Measurements from ENCODE around the gene CRACR2B.

Gene CRACR2B

GRCh38 chr11:808427-809286 is 19.1 kb upstream of the CRACR2B start:
- Histone ChIP-seq H3K4me3 (ENCODE audit: low read depth, low read length) (peak overlapping the region; percentile 81), H3K36me3 (peaks cover 28% of the 10 kb centered on the region)
- no peak for DNase-seq

GRCh38 chr11:809287-810039 is 18.3 kb upstream of the CRACR2B start, which contains the start of gene RPLP2:
TSS of gene RPLP2 (plus strand) at chr11:809967. CDS start at chr11:810235, 268 bp downstream.
- Histone ChIP-seq H3K4me1 (peaks cover 5% of the 10 kb centered on the region), H3K4me3 (ENCODE audit: low read depth, low read length) (peak within 1 kb of the TSS; percentile 81), H3K9me3 (no peaks in the 10 kb centered on the region), H3K27me3 (no peaks in the 10 kb centered on the region), H3K36me3 (peaks cover 29% of the 10 kb centered on the region)
- TF ChIP-seq CTCF (IDR thresholded peaks at IDR 0.05; ENCODE audit: low read depth, low read length): no peak
- peak; percentile 92 for DNase-seq

More at GRCh38 chr11:808427-809286, 19.1 kb upstream of the CRACR2B start:
- TF ChIP-seq CTCF (IDR thresholded peaks at IDR 0.05; ENCODE audit: low read depth, low read length): no peak
- Histone ChIP-seq H3K9me3 (no peaks in the 10 kb centered on the region), H3K4me1 (peaks cover 6% of the 10 kb centered on the region), H3K27me3 (no peaks in the 10 kb centered on the region)

- no peak for TF ChIP-seq CTCF (IDR thresholded peaks at IDR 0.05; ENCODE audit: low read depth, low read length)
- peaks cover 2% of the 10 kb centered on the region; the same call in 1 of the 2 replicates for H3K4me1 ChIP-seq
These were observed 17.6 kb upstream of the CRACR2B start for GRCh38 chr11:810040-810567.

GRCh38 chr11:811446-812245 is 16.1 kb upstream of the CRACR2B start:
- H3K4me1 ChIP-seq: peaks cover 2% of the 10 kb centered on the region; the same call in 1 of the 2 replicates
- no peak for TF ChIP-seq CTCF (IDR thresholded peaks at IDR 0.05; ENCODE audit: low read depth, low read length)
- H3K4me3 ChIP-seq (ENCODE audit: low read depth, low read length): peak overlapping the region; percentile 81
- no peaks in the 10 kb centered on the region for H3K9me3 ChIP-seq
- no peak for DNase-seq
- peaks cover 29% of the 10 kb centered on the region for H3K36me3 ChIP-seq
- H3K27me3 ChIP-seq: no peaks in the 10 kb centered on the region

More at GRCh38 chr11:810040-810567, 17.6 kb upstream of the CRACR2B start:
- Histone ChIP-seq H3K27me3 (no peaks in the 10 kb centered on the region), H3K36me3 (peaks cover 29% of the 10 kb centered on the region), H3K9me3 (no peaks in the 10 kb centered on the region), H3K4me3 (ENCODE audit: low read depth, low read length) (peak overlapping the region; percentile 81)
- no peak for DNase-seq

GRCh38 chr11:812390-812789 is 15.3 kb upstream of the CRACR2B start:
- TF ChIP-seq CTCF (IDR thresholded peaks at IDR 0.05; ENCODE audit: low read depth, low read length): no peak

More at GRCh38 chr11:812390-812789, 15.3 kb upstream of the CRACR2B start:
- Histone ChIP-seq H3K4me3 (ENCODE audit: low read depth, low read length) (no peak overlapping the region), H3K36me3 (peaks cover 29% of the 10 kb centered on the region), H3K27me3 (no peaks in the 10 kb centered on the region), H3K9me3 (no peaks in the 10 kb centered on the region), H3K4me1 (peaks cover 2% of the 10 kb centered on the region; the same call in 1 of the 2 replicates)
- no peak for DNase-seq

Measured in BE2C (cell line).